OCI-LY1 (cell line): Measurements from ENCODE around the gene IDUA.

Experiments
- H2AFZ ChIP-seq: fragments of 200-600 bp; sonication (generic), shearing (Covaris generic); 2 replicates; pipeline ENCODE4 v1.6.0; 2014; ENCODE audit warnings: antibody characterized with exemption, mild to moderate bottlenecking, low read length
- H3F3A ChIP-seq: fragments of 200-600 bp; sonication (generic), shearing (Covaris generic); 2 replicates; pipeline ENCODE4 v1.6.0; 2014; ENCODE audit warnings: mild to moderate bottlenecking, antibody characterized with exemption, low read length, moderate library complexity; ENCODE audit not compliant: insufficient read depth
- H3K27ac ChIP-seq: fragments of 200-600 bp; sonication (generic); 2 replicates; pipeline ENCODE4 v1.5.1; 2014; ENCODE audit warnings: low read length, mixed run types, mild to moderate bottlenecking, low read depth; ENCODE audit not compliant: poor library complexity, severe bottlenecking
- H3K27me3 ChIP-seq: fragments of 200-600 bp; sonication (generic); 2 replicates; pipeline ENCODE4 v1.6.0; 2014; ENCODE audit warnings: antibody characterized with exemption, mild to moderate bottlenecking, low read length, moderate library complexity; ENCODE audit not compliant: insufficient read depth
- H3K36me3 ChIP-seq: fragments of 200-600 bp; sonication (generic); 2 replicates; pipeline ENCODE4 v1.6.1; 2014; ENCODE audit warnings: mild to moderate bottlenecking, antibody characterized with exemption, low read length, moderate library complexity, mixed read lengths; ENCODE audit not compliant: insufficient read depth
- H3K4me1 ChIP-seq: fragments of 200-600 bp; sonication (generic); 2 replicates; pipeline ENCODE4 v1.5.1; 2014; ENCODE audit warnings: mild to moderate bottlenecking, low read length, moderate library complexity; ENCODE audit not compliant: insufficient read depth, severe bottlenecking
- H3K4me2 ChIP-seq: fragments of 200-600 bp; sonication (generic), shearing (Covaris generic); 2 replicates; pipeline ENCODE4 v1.6.1; 2014; ENCODE audit warnings: low read length
- H3K4me3 ChIP-seq: fragments of 200-600 bp; sonication (generic); 2 replicates; pipeline ENCODE4 v1.5.1; 2014; ENCODE audit warnings: low read length, low read depth, mild to moderate bottlenecking, mixed read lengths; ENCODE audit not compliant: poor library complexity, severe bottlenecking
- H3K79me2 ChIP-seq: fragments of 200-600 bp; shearing (Covaris generic); 2 replicates; pipeline ENCODE4 v1.6.1; 2016; ENCODE audit warnings: mixed run types, low read length, mixed read lengths; ENCODE audit not compliant: insufficient read depth
- H3K9ac ChIP-seq: fragments of 200-600 bp; sonication (generic), shearing (Covaris generic); 2 replicates; pipeline ENCODE4 v1.6.1; 2014; ENCODE audit warnings: mild to moderate bottlenecking, low read length, mixed read lengths
- H3K9me2 ChIP-seq: fragments of 200-600 bp; sonication (generic), shearing (Covaris generic); 2 replicates; pipeline ENCODE4 v1.6.1; 2014; ENCODE audit warnings: low read depth, mild to moderate bottlenecking, low read length, mixed read lengths
- H3K9me3 ChIP-seq: fragments of 200-600 bp; shearing (Covaris generic); 2 replicates; pipeline ENCODE4 v1.6.1; 2014; ENCODE audit warnings: low read length, mixed read lengths
- H4K20me1 ChIP-seq: fragments of 200-600 bp; sonication (generic), shearing (Covaris generic); 2 replicates; pipeline ENCODE4 v1.6.0; 2016; ENCODE audit warnings: mild to moderate bottlenecking, low read length; ENCODE audit not compliant: insufficient read depth
- EZH2 ChIP-seq: fragments of 200-600 bp; sonication (generic), shearing (Covaris generic); IDR thresholded peaks from 2 replicates; pipeline ENCODE4 v1.8.0; 2017; ENCODE audit warnings: borderline replicate concordance, mixed run types, mild to moderate bottlenecking, antibody characterized with exemption, low read length, moderate library complexity, mixed read lengths
- TF ChIP-seq, protein P1 (sequence below): fragments of 200-600 bp; sonication (generic), shearing (Covaris generic); IDR thresholded peaks from 2 replicates; pipeline ENCODE4 v1.5.1; 2017; ENCODE audit warnings: mild to moderate bottlenecking, antibody characterized with exemption, low read length, moderate library complexity, mixed read lengths

IDUA gene

GRCh38 chr4:958696-959337 lies 28.0 kb upstream of the IDUA start:
- Histone ChIP-seq H2AFZ (no peak overlapping the region), H3K79me2 (no peaks in the 10 kb centered on the region), H3K4me1 (peaks cover 3% of the 10 kb centered on the region), H3K27ac (no peak overlapping the region), H3K9ac (no peak overlapping the region), H4K20me1 (no peaks in the 10 kb centered on the region), H3F3A (no peaks in the 10 kb centered on the region), H3K36me3 (no peaks in the 10 kb centered on the region; the same call in 1 of the 2 replicates), H3K4me2 (no peak overlapping the region), H3K4me3 (no peak overlapping the region), H3K27me3 (no peaks in the 10 kb centered on the region), H3K9me2 (no peaks in the 10 kb centered on the region), H3K9me3 (no peaks in the 10 kb centered on the region)
- no peak for TF ChIP-seq EZH2
- TF ChIP-seq, protein P1, sequence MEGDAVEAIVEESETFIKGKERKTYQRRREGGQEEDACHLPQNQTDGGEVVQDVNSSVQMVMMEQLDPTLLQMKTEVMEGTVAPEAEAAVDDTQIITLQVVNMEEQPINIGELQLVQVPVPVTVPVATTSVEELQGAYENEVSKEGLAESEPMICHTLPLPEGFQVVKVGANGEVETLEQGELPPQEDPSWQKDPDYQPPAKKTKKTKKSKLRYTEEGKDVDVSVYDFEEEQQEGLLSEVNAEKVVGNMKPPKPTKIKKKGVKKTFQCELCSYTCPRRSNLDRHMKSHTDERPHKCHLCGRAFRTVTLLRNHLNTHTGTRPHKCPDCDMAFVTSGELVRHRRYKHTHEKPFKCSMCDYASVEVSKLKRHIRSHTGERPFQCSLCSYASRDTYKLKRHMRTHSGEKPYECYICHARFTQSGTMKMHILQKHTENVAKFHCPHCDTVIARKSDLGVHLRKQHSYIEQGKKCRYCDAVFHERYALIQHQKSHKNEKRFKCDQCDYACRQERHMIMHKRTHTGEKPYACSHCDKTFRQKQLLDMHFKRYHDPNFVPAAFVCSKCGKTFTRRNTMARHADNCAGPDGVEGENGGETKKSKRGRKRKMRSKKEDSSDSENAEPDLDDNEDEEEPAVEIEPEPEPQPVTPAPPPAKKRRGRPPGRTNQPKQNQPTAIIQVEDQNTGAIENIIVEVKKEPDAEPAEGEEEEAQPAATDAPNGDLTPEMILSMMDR = no peak

DNA sequence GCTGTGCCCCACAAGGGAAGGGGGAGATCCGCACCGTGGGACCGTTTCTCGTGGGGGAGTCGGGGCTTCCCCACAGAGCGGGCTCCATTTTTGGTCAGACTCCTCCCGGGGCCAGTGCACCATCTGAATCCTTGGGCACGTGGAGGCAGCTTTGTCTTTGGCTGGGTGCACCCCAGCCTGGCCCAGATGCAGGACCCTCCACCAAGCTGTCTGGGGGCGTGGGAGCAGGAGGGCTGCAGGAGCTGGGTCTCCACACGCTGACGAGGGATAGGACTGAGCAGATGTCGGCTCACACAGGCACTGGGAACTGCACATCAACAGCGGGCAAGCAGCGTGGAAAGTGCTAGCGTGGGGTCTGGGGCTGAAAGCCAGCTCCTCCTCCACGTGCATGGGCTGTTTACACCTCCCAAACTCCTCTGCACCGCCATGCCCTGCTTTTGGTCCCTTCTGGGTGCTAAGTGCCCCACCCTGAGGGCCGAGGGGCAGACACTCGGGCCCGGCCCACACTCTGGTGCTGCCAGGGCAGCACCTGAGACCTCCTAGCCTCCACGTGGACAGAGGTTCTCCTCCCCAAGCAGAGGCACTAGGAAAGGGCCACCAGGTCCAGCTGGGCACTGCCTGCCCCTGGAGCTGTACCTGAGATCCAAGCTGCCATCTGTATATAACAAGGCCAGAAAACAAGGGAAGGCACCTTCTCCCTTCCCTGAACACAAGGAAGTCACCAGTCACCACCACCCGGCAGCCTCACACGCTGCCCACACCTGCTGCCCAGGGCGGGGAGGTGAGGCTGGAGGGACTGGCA lies 27.3 kb upstream of the IDUA start:
- Histone ChIP-seq H2AFZ (no peak overlapping the region), H3K4me2 (no peak overlapping the region), H4K20me1 (no peaks in the 10 kb centered on the region), H3K36me3 (no peaks in the 10 kb centered on the region; the same call in 1 of the 2 replicates), H3K4me1 (peaks cover 3% of the 10 kb centered on the region), H3K4me3 (no peak overlapping the region), H3K9me3 (no peaks in the 10 kb centered on the region), H3K27me3 (no peaks in the 10 kb centered on the region), H3K27ac (no peak overlapping the region), H3K9me2 (no peaks in the 10 kb centered on the region), H3F3A (no peaks in the 10 kb centered on the region), H3K79me2 (no peaks in the 10 kb centered on the region), H3K9ac (no peak overlapping the region)
- TF ChIP-seq, protein P1 = no peak
- TF ChIP-seq EZH2 = no peak

- Histone ChIP-seq H3F3A (no peaks in the 10 kb centered on the region), H3K79me2 (no peaks in the 10 kb centered on the region), H2AFZ (no peak overlapping the region), H3K4me1 (peaks cover 3% of the 10 kb centered on the region), H3K4me2 (no peak overlapping the region), H3K9ac (no peak overlapping the region), H3K9me3 (no peaks in the 10 kb centered on the region), H3K9me2 (no peaks in the 10 kb centered on the region), H4K20me1 (no peaks in the 10 kb centered on the region), H3K4me3 (no peak overlapping the region), H3K27ac (no peak overlapping the region), H3K27me3 (no peaks in the 10 kb centered on the region), H3K36me3 (no peaks in the 10 kb centered on the region)
- TF ChIP-seq, protein P1 = no peak
- TF ChIP-seq EZH2 = no peak
These were observed 26.7 kb upstream of the IDUA start for GRCh38 chr4:960140-960635.
